ENCODE results near the gene PELI2. TPM values are rescaled to one million over a fixed set of nuclear protein-coding genes. Genes with fewer than 3 reads are reported as not detected.

PELI2 gene
- total RNA-seq, 2 donors from 2014 or later = 16.0 to 17.5 TPM

GRCh38 chr14:56273155-56273554 lies 154.9 kb downstream of the PELI2 start:
- intact Hi-C loops (cut with DNase I) = no loop called here
- DNase-seq (ENCODE audit: low spot score) = no peak

GRCh38 chr14:56273951-56274350 lies 155.7 kb downstream of the PELI2 start:
- intact Hi-C loops (cut with DNase I) = no loop called here

GRCh38 chr14:56274556-56274955 lies 156.3 kb downstream of the PELI2 start:
- intact Hi-C loops (cut with DNase I) = no loop called here
- no peak for DNase-seq (ENCODE audit: low spot score)

More at GRCh38 chr14:56273951-56274350, 155.7 kb downstream of the PELI2 start:
- no peak for DNase-seq (ENCODE audit: low spot score)

- intact Hi-C loops (cut with DNase I) = no loop called here
- no peak for DNase-seq (ENCODE audit: low spot score)
Observed at GRCh38 chr14:56276108-56276507, 157.9 kb downstream of the PELI2 start.

GRCh38 chr14:56278383-56278782 lies 160.2 kb downstream of the PELI2 start:
- no peak for DNase-seq (ENCODE audit: low spot score)
- intact Hi-C loops (cut with DNase I) = no loop called here

- intact Hi-C loops (cut with DNase I) = no loop called here
Observed at GRCh38 chr14:56280843-56281242, 162.6 kb downstream of the PELI2 start.

GRCh38 chr14:56282179-56282578 lies 164.0 kb downstream of the PELI2 start:
- intact Hi-C loops (cut with DNase I) = no loop called here
- DNase-seq (ENCODE audit: low spot score) = no peak

More at GRCh38 chr14:56280843-56281242, 162.6 kb downstream of the PELI2 start:
- DNase-seq (ENCODE audit: low spot score) = no peak

GRCh38 chr14:56284641-56285040 lies 166.4 kb downstream of the PELI2 start:
- no peak for DNase-seq (ENCODE audit: low spot score)
- intact Hi-C loops (cut with DNase I) = no loop called here

- DNase-seq (ENCODE audit: low spot score) = no peak
- intact Hi-C loops (cut with DNase I) = no loop called here
Observed at GRCh38 chr14:56289155-56289554, 170.9 kb downstream of the PELI2 start.

- intact Hi-C loops (cut with DNase I) = no loop called here
- DNase-seq (ENCODE audit: low spot score) = no peak
Observed at GRCh38 chr14:56290195-56290594, 172.0 kb downstream of the PELI2 start.

- DNase-seq (ENCODE audit: low spot score) = no peak
- intact Hi-C loops (cut with DNase I) = no loop called here
Observed at GRCh38 chr14:56292970-56293369, 174.8 kb downstream of the PELI2 start.

- DNase-seq (ENCODE audit: low spot score) = no peak
- intact Hi-C loops (cut with DNase I) = no loop called here
Observed at GRCh38 chr14:56293506-56293905, 175.3 kb downstream of the PELI2 start.

GRCh38 chr14:56294128-56294527 lies 175.9 kb downstream of the PELI2 start:
- DNase-seq (ENCODE audit: low spot score) = no peak
- intact Hi-C loops (cut with DNase I) = no loop called here

- no peak for DNase-seq (ENCODE audit: low spot score)
- intact Hi-C loops (cut with DNase I) = no loop called here
Observed at GRCh38 chr14:56295743-56296142, 177.5 kb downstream of the PELI2 start.

- intact Hi-C loops (cut with DNase I) = no loop called here
- DNase-seq (ENCODE audit: low spot score) = no peak
Observed at GRCh38 chr14:56297449-56297848, 179.2 kb downstream of the PELI2 start.

GRCh38 chr14:56299306-56299984 lies 181.2 kb downstream of the PELI2 start:
- DNase-seq (ENCODE audit: low spot score) = no peak
- intact Hi-C loops (cut with DNase I) = loop anchor here in 1 of 2 donors (2.0 kb wide), 1 partner anchor 31 kb away; no protein-coding TSS in a partner anchor

- DNase-seq (ENCODE audit: low spot score) = no peak
- intact Hi-C loops (cut with DNase I) = no loop called here
Observed at GRCh38 chr14:56300495-56300894, 182.3 kb downstream of the PELI2 start.

GRCh38 chr14:56304456-56304855 lies 186.2 kb downstream of the PELI2 start:
- DNase-seq (ENCODE audit: low spot score) = no peak
- intact Hi-C loops (cut with DNase I) = no loop called here

GRCh38 chr14:56309198-56309597 lies 191.0 kb downstream of the PELI2 start:
- intact Hi-C loops (cut with DNase I) = no loop called here

GRCh38 chr14:56310643-56311042 lies 192.4 kb downstream of the PELI2 start:
- no peak for DNase-seq (ENCODE audit: low spot score)
- intact Hi-C loops (cut with DNase I) = no loop called here

More at GRCh38 chr14:56309198-56309597, 191.0 kb downstream of the PELI2 start:
- no peak for DNase-seq (ENCODE audit: low spot score)

- intact Hi-C loops (cut with DNase I) = no loop called here
- DNase-seq (ENCODE audit: low spot score) = no peak
Observed at GRCh38 chr14:56313789-56314188, 195.6 kb downstream of the PELI2 start.

Measured in posterior vena cava (tissue), 2 donors.